K562 (cell line): Measurements from ENCODE around the gene S100A10. TPM values are rescaled to one million over a fixed set of nuclear protein-coding genes. Genes with fewer than 3 reads are reported as not detected.

Experiments
- ATAC-seq: fragments of 200-7000 bp; cut with Tn5 transposase; 3 replicates; pipeline ENCODE4 v1.9.1; 2020; ENCODE audit warnings: moderate library complexity
- BruUV-seq: library from RNA; stranded (reverse); fragments of 400-500 nt; replicated peaks from 2 replicates; lab custom pipeline; 2021; lab: Mats Ljungman, UMichigan
- CTCF ChIA-PET: fragments of 300-600 bp; formaldehyde crosslinking; extraction: SDS; loops from one replicate; lab custom pipeline; 2021; ENCODE audit warnings: low intra/inter-chr PET ratio; lab: Yijun Ruan, JAX
- POLR2A ChIA-PET: fragments of 300-600, 350-650 bp; sonication (Branson Sonifier 250); formaldehyde crosslinking; extraction: SDS; loops from one replicate; lab custom pipeline; 2021; ENCODE audit warnings: antibody characterized with exemption, inconsistent platforms; lab: Yijun Ruan, JAX
- DNase-seq, 4 experiments: peaks; one replicate each; pipeline versions ENCODE4 v3.0.0 to v3.0.0-alpha.2; 2011 to 2018; ENCODE audit warnings: low spot score in 3 of 4, mixed read lengths in 3 of 4; ENCODE audit errors: extremely low read depth in 1 of 4
- FAIRE-seq: peaks from 2 replicates; lab custom pipeline; 2011; peaks lifted over from hg19 to GRCh38; lab: Jason Lieb, UNC
- H2AFZ ChIP-seq: 2 replicates; pipeline ENCODE4 v1.6.0; 2011; ENCODE audit warnings: low read depth, low read length, control low read depth, inconsistent platforms
- H3K27ac ChIP-seq: fragments of 200-600 bp; 3 replicates; pipeline ENCODE4 v1.8.0; 2011; ENCODE audit warnings: low read depth, mild to moderate bottlenecking, control low read depth, inconsistent platforms, low read length, moderate library complexity, mixed read lengths; ENCODE audit errors: extremely low read depth
- H3K27me3 ChIP-seq, 2 experiments: fragments of 300-600 bp in 1 of 2; 2 replicates in 1 of 2; 3 replicates in 1 of 2; pipeline versions ENCODE4 v1.6.0 to v1.8.0; 2011; ENCODE audit warnings: inconsistent platforms in 2 of 2, low read length in 2 of 2, mild to moderate bottlenecking in 1 of 2, mixed read lengths in 1 of 2, moderate library complexity in 1 of 2; ENCODE audit not compliant: control insufficient read depth in 2 of 2, insufficient read depth in 2 of 2
- H3K36me3 ChIP-seq: fragments of 300-600 bp; 3 replicates; pipeline ENCODE4 v1.8.0; 2011; ENCODE audit warnings: mild to moderate bottlenecking, low read length, inconsistent platforms; ENCODE audit not compliant: control insufficient read depth, insufficient read depth
- H3K4me1 ChIP-seq, 2 experiments: fragments of 200-600 bp in 1 of 2; replicated peaks in 1 of 2; 2 replicates in 1 of 2; 3 replicates in 1 of 2; pipeline versions ENCODE4 v1.5.1 to v1.8.0; 2011; ENCODE audit warnings: inconsistent platforms in 2 of 2, low read length in 2 of 2, mild to moderate bottlenecking in 1 of 2, mixed read lengths in 1 of 2, moderate library complexity in 1 of 2; ENCODE audit not compliant: control insufficient read depth in 2 of 2, insufficient read depth in 2 of 2
- H3K4me2 ChIP-seq: 2 replicates; pipeline ENCODE4 v1.6.1; 2011; ENCODE audit warnings: low read length, control low read depth, inconsistent platforms, mixed read lengths; ENCODE audit not compliant: insufficient read depth
- H3K4me3 ChIP-seq: fragments of 200-600 bp; sonication (generic), shearing (Covaris generic); 2 replicates; pipeline ENCODE4 v1.5.1; 2016; ENCODE audit warnings: control low read depth, inconsistent platforms
- H3K79me2 ChIP-seq: fragments of 200-600 bp; 3 replicates; pipeline ENCODE4 v1.8.0; 2011; ENCODE audit warnings: low read length, inconsistent platforms; ENCODE audit not compliant: control insufficient read depth, insufficient read depth
- H3K9ac ChIP-seq, 2 experiments: 2 replicates each; pipeline versions ENCODE4 v1.6.0 to v1.6.1; 2011; ENCODE audit warnings: low read depth in 2 of 2, low read length in 2 of 2, control low read depth in 1 of 2, inconsistent platforms in 1 of 2, mild to moderate bottlenecking in 1 of 2, mixed read lengths in 1 of 2; ENCODE audit not compliant: insufficient read depth in 1 of 2
- H3K9me1 ChIP-seq: one replicate; pipeline ENCODE4 v1.6.0; 2011; ENCODE audit warnings: inconsistent platforms, mild to moderate bottlenecking, low read length, moderate library complexity; ENCODE audit not compliant: control insufficient read depth, insufficient read depth
- H3K9me3 ChIP-seq: replicated peaks from 2 replicates; pipeline ENCODE4 v1.5.1; 2011; ENCODE audit warnings: low read depth, low read length, inconsistent platforms; ENCODE audit not compliant: control insufficient read depth, insufficient read depth
- H4K20me1 ChIP-seq: replicated peaks from 2 replicates; pipeline ENCODE4 v1.6.1; 2011; ENCODE audit warnings: low read length, inconsistent platforms, mixed read lengths; ENCODE audit not compliant: control insufficient read depth, insufficient read depth
- ARID2 ChIP-seq: fragments of 450-650 bp; IDR thresholded peaks from 2 replicates; pipeline ENCODE4 v1.6.1; 2017; ENCODE audit warnings: antibody characterized with exemption, mild to moderate bottlenecking
- CBFA2T3 ChIP-seq: fragments of 450-650 bp; IDR thresholded peaks from 2 replicates; pipeline ENCODE4 v1.6.1; 2017
- CSDE1 ChIP-seq, 2 experiments: fragments of 450-650 bp; IDR thresholded peaks; 2 replicates each; pipeline ENCODE4 v1.6.1; 2016; ENCODE audit warnings: mild to moderate bottlenecking in 1 of 2
- ERF ChIP-seq: fragments of 450-650 bp; formaldehyde crosslinking; IDR thresholded peaks from 2 replicates; pipeline ENCODE4 v1.4.0; 2020; ENCODE audit warnings: mild to moderate bottlenecking, mixed read lengths
- KDM4B ChIP-seq, 2 experiments: fragments of 450-650 bp in 1 of 2; sonication (generic) in 1 of 2; IDR thresholded peaks; 2 replicates each; pipeline ENCODE4 v1.6.1; 2016 to 2017; ENCODE audit warnings: borderline replicate concordance in 2 of 2, antibody characterized with exemption in 1 of 2, low read depth in 1 of 2, mild to moderate bottlenecking in 1 of 2
- NFXL1 ChIP-seq: fragments of 450-650 bp; formaldehyde crosslinking; IDR thresholded peaks from 2 replicates; pipeline ENCODE4 v1.4.0; 2021; ENCODE audit warnings: mild to moderate bottlenecking
- NR2F6 ChIP-seq: fragments of 450-650 bp; formaldehyde crosslinking; IDR thresholded peaks from 2 replicates; pipeline ENCODE4 v1.4.0; 2020; ENCODE audit warnings: mild to moderate bottlenecking
- RBM15 ChIP-seq: fragments of 200-400 bp; formaldehyde crosslinking; IDR thresholded peaks from 2 replicates; pipeline ENCODE4 v1.6.1; 2018; ENCODE audit warnings: mild to moderate bottlenecking, low read length, moderate library complexity; ENCODE audit not compliant: insufficient read depth
- SNRNP70 ChIP-seq: fragments of 200-400 bp; formaldehyde crosslinking; optimal IDR thresholded peaks from 2 replicates; pipeline ENCODE3; 2017; ENCODE audit warnings: low read depth, low read length
- ZEB2 ChIP-seq: fragments of 450-650 bp; IDR thresholded peaks from 2 replicates; pipeline ENCODE4 v1.6.1; 2016
- ZNF696 ChIP-seq: fragments of 250-450 bp; sonication (Bioruptor Pico); conservative IDR thresholded peaks from 2 replicates; pipeline ENCODE4 v1.4.0; 2020; ENCODE audit warnings: mild to moderate bottlenecking, moderate library complexity
- ZSCAN29 ChIP-seq: fragments of 450-650 bp; IDR thresholded peaks from 2 replicates; pipeline ENCODE4 v1.6.1; 2017
- WGBS: fragments of 100-300 bp; shearing (Covaris generic); methylation state at CpG from one replicate; pipeline ENCODE4 v1.1.6; 2016; ENCODE audit warnings: low coverage, mixed read lengths; ENCODE audit not compliant: insufficient coverage; ENCODE audit errors: missing lambda C conversion rate; 5-methylcytosine and 5-hydroxymethylcytosine counted together
- in situ Hi-C: fragments of 300-500 bp; cut with MboI; formaldehyde crosslinking; loops from 4 replicates; pipeline ENCODE4 v1.15.0; 2018; ENCODE audit warnings: inconsistent platforms, mixed read lengths
- intact Hi-C: fragments of 100-400 bp; cut with micrococcal nuclease; formaldehyde crosslinking; loops from 2 replicates; pipeline ENCODE4 v1.14.2; 2022
- polyA plus RNA-seq, 8 experiments: library from polyadenylated mRNA; depleted of rRNA in 4 of 8; stranded (reverse) in 5 of 8; unstranded in 3 of 8; fragments of >200 nt; fragmentation: Nextera tagmentation in 2 of 8; fragmentation: Illumina TruSeq in 1 of 8; extraction: Ambion mirVana in 2 of 8; extraction: Trizol in 1 of 8; gene quantifications; 2 replicates each; pipeline versions ENCODE4 v1.2.1 to v1.2.3, GENCODE V29; 2011 to 2014; ENCODE audit warnings: inconsistent platforms in 1 of 8, missing spikeins in 1 of 8
- total RNA-seq, 7 experiments: library from RNA; depleted of rRNA in 6 of 7; stranded (reverse); fragments of >200 nt in 6 of 7; fragmentation: Illumina TruSeq in 2 of 7; extraction: Trizol in 2 of 7; gene quantifications; 2 replicates each; pipeline versions ENCODE4 v1.2.1 to v1.2.3, GENCODE V29; 2011 to 2021; ENCODE audit warnings: low replicate concordance in 1 of 7
- TF ChIP-seq, protein P1 (sequence below): fragments of 250-450 bp; sonication (Bioruptor Pico); IDR thresholded peaks from 2 replicates; pipeline ENCODE4 v1.5.0; 2021; ENCODE audit warnings: mild to moderate bottlenecking, borderline replicate concordance
- TF ChIP-seq, protein P2 (sequence below): fragments of 450-650 bp; IDR thresholded peaks from 2 replicates; pipeline ENCODE4 v1.6.1; 2016; ENCODE audit warnings: borderline replicate concordance
- TF ChIP-seq, protein P3 (sequence below): fragments of 200-800 bp; sonication (Bioruptor generic); IDR thresholded peaks from 2 replicates; pipeline ENCODE4 v1.6.1; 2017; ENCODE audit warnings: missing genetic modification characterization, missing compliant biosample characterization

The S100A10 gene
- total and polyA plus RNA-seq, 9 of the 15 experiments (the other 6 are each of a cell fraction or from before 2014, with no cell fraction given), result 0.32 to 1.6 (median 0.50) TPM; not detected in 3

DNA sequence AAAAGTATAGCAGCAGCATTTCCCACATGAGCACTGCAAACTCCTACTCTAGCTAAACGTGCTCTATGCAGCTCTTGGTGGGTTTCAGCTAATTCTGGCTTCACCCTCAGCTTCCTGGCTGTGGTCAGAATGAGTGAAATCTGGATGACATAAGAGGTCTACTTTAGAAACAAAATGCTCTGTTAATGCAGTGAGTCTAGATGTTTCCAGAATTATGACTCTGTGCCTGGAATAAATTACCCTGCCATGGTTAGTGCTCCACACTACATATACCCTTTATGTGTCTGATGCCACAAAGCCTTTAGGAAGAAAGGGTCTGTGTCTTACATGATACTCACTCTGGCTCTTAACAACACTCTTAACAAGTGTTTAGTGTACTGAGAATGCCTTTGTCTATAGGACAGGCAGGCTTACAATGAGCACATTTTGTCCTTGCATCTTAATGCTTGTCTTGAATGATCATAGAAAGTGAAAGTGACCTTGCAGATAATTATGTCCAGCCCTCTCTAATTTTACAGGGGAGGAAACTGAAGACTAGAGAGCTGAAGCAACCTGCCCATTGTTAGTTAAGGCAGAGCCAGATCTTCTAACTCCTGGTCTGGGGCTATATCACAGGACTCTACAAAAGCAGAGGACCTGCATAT, 9.2 kb downstream of the S100A10 start (continued):
- TF ChIP-seq ZNF696, result no peak
- TF ChIP-seq SNRNP70, result no peak
- TF ChIP-seq NR2F6 (CRISPR knock-in tag), result no peak
- TF ChIP-seq, protein P1, sequence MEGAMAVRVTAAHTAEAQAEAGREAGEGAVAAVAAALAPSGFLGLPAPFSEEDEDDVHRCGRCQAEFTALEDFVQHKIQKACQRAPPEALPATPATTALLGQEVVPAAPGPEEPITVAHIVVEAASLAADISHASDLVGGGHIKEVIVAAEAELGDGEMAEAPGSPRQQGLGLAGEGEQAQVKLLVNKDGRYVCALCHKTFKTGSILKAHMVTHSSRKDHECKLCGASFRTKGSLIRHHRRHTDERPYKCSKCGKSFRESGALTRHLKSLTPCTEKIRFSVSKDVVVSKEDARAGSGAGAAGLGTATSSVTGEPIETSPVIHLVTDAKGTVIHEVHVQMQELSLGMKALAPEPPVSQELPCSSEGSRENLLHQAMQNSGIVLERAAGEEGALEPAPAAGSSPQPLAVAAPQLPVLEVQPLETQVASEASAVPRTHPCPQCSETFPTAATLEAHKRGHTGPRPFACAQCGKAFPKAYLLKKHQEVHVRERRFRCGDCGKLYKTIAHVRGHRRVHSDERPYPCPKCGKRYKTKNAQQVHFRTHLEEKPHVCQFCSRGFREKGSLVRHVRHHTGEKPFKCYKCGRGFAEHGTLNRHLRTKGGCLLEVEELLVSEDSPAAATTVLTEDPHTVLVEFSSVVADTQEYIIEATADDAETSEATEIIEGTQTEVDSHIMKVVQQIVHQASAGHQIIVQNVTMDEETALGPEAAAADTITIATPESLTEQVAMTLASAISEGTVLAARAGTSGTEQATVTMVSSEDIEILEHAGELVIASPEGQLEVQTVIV (CRISPR knock-in tag), result no peak
- TF ChIP-seq NFXL1 (CRISPR knock-in tag), result no peak

DNA sequence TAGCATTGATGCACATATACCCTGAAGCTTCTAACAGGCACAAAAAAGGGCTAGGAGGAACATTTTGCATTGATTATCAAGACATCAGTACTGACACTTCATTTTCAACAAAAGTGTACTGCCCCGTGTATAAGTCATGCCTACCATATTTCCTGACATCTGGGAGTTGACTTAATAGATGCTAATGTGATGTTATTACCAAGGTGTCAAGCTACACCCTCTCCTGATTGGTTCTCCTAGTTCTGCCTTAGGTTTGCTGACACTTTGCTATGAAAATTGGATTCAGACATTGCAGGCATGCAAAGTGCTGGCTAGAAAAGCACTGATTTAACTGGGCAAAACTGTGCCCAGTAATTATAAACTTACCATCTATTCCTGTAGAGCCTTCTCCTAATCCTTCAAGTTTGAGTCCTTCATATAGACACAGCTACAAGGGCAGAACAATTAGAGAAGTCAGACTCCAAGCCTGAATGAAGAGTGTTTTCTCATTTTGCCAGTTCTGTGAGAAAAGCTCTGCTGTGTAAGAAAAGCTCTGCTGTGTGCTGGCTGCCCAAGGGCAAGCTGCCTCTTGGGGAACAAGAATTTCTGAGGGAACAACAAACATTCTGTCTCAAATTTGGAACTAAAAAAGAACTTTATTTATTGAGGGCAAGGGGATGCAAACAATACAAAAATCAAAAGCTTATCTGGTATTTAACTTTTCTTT, 11.2 kb downstream of the S100A10 start:
- in situ Hi-C loops, result no loop called here
- no TSS peak for BruUV-seq
- TF ChIP-seq ZEB2, result no peak
- TF ChIP-seq, protein P2, sequence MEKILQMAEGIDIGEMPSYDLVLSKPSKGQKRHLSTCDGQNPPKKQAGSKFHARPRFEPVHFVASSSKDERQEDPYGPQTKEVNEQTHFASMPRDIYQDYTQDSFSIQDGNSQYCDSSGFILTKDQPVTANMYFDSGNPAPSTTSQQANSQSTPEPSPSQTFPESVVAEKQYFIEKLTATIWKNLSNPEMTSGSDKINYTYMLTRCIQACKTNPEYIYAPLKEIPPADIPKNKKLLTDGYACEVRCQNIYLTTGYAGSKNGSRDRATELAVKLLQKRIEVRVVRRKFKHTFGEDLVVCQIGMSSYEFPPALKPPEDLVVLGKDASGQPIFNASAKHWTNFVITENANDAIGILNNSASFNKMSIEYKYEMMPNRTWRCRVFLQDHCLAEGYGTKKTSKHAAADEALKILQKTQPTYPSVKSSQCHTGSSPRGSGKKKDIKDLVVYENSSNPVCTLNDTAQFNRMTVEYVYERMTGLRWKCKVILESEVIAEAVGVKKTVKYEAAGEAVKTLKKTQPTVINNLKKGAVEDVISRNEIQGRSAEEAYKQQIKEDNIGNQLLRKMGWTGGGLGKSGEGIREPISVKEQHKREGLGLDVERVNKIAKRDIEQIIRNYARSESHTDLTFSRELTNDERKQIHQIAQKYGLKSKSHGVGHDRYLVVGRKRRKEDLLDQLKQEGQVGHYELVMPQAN, result no peak
- no peak for TF ChIP-seq ZSCAN29
- no peak for TF ChIP-seq RBM15
- TF ChIP-seq CBFA2T3, result no peak
- no peak for TF ChIP-seq KDM4B (IDR thresholded peaks at IDR 0.05; ENCODE audit: borderline replicate concordance in 2 of 2, low read depth in 1 of 2)
- no peak for TF ChIP-seq CSDE1 (IDR thresholded peaks at IDR 0.05)
- TF ChIP-seq ARID2, result no peak
- TF ChIP-seq, protein P3, sequence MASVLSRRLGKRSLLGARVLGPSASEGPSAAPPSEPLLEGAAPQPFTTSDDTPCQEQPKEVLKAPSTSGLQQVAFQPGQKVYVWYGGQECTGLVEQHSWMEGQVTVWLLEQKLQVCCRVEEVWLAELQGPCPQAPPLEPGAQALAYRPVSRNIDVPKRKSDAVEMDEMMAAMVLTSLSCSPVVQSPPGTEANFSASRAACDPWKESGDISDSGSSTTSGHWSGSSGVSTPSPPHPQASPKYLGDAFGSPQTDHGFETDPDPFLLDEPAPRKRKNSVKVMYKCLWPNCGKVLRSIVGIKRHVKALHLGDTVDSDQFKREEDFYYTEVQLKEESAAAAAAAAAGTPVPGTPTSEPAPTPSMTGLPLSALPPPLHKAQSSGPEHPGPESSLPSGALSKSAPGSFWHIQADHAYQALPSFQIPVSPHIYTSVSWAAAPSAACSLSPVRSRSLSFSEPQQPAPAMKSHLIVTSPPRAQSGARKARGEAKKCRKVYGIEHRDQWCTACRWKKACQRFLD, result no peak
- no peak for TF ChIP-seq ERF (CRISPR knock-in tag)

More for the DNA sequence above, 11.2 kb downstream of the S100A10 start:
- no peak for FAIRE-seq
- H3K4me2 ChIP-seq, result no peak overlapping the region
- H3K9me3 ChIP-seq, result no peaks in the 10 kb centered on the region
- no peak overlapping the region for H3K27ac ChIP-seq
- no peaks in the 10 kb centered on the region for H3K79me2 ChIP-seq
- no peak overlapping the region for H3K9ac ChIP-seq
- H3K9me1 ChIP-seq, result no peaks in the 10 kb centered on the region
- intact Hi-C loops, result no loop called here
- H3K4me1 ChIP-seq, result peaks cover 0 to 7% of the 10 kb centered on the region in 2 experiments; a peak in 2 of 5 replicates
- H3K36me3 ChIP-seq, result no peaks in the 10 kb centered on the region
- WGBS, result 0% methylated on average over 1 of the region's 1 CpG
- no peak for DNase-seq
- peaks cover 12 to 30% of the 10 kb centered on the region in 2 experiments for H3K27me3 ChIP-seq
- ChIA-PET POLR2A (interaction anchor here (0.8 to 1.6 kb wide), 2 partner anchors 10 kb away, joined by 3 to 6 read pairs; no protein-coding TSS in a partner anchor), CTCF (interaction anchor here (0.7 kb wide), 1 partner anchor 47 kb away, joined by 3 read pairs; no protein-coding TSS in a partner anchor)
- no peak overlapping the region for H3K4me3 ChIP-seq
- H4K20me1 ChIP-seq, result no peaks in the 10 kb centered on the region
- H2AFZ ChIP-seq, result no peak overlapping the region
- ATAC-seq, result no peak
